Measurements from ENCODE around the gene ADCYAP1R1.

Gene ADCYAP1R1

GRCh38 chr7:31095286-31096197 is 43.4 kb downstream of the ADCYAP1R1 start:
- no peak for TF ChIP-seq POLR2A (IDR thresholded peaks at IDR 0.05; ENCODE audit: low read length)
- TF ChIP-seq GATA1 (IDR thresholded peaks at IDR 0.05; ENCODE audit: low read depth, low read length) = no peak
- DNase-seq = no peak

- TF ChIP-seq GATA1 (IDR thresholded peaks at IDR 0.05; ENCODE audit: low read depth, low read length) (no peak), POLR2A (IDR thresholded peaks at IDR 0.05; ENCODE audit: low read length) (no peak)
- no peak for DNase-seq
Measured at GRCh38 chr7:31096198-31096876, 44.2 kb downstream of the ADCYAP1R1 start.

GRCh38 chr7:31096877-31097258 is 44.8 kb downstream of the ADCYAP1R1 start:
- no peak for DNase-seq
- TF ChIP-seq POLR2A (IDR thresholded peaks at IDR 0.05; ENCODE audit: low read length) = no peak
- no peak for TF ChIP-seq GATA1 (IDR thresholded peaks at IDR 0.05; ENCODE audit: low read depth, low read length)

GRCh38 chr7:31098642-31099360 is 46.7 kb downstream of the ADCYAP1R1 start:
- TF ChIP-seq GATA1 (IDR thresholded peaks at IDR 0.05; ENCODE audit: low read depth, low read length) = no peak
- no peak for TF ChIP-seq POLR2A (IDR thresholded peaks at IDR 0.05; ENCODE audit: low read length)
- DNase-seq = no peak

- DNase-seq = no peak
- TF ChIP-seq GATA1 (IDR thresholded peaks at IDR 0.05; ENCODE audit: low read depth, low read length) (no peak), POLR2A (IDR thresholded peaks at IDR 0.05; ENCODE audit: low read length) (no peak)
Measured at GRCh38 chr7:31099451-31100444, 47.6 kb downstream of the ADCYAP1R1 start.

- no peak for DNase-seq
Measured at GRCh38 chr7:31100445-31100844, 48.3 kb downstream of the ADCYAP1R1 start.

DNA sequence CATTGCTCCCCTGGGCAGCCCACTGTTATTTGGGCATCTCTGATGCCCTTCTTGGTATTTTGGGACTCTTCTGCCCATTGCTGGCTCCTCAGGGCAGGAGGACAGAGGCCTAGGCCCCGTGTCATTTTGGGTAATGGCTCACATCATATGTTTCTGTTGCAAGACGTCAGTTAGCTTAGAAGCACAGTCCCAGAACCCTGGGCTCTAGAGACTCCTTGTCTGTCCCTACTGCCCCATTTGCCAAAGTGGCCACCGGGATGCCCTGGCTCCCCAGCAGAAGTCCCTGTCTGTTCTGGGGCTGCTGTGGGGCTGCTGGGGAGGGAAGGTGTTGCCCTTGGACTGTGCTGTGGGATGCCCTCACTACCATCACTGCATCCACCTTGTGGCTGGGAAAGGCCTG is 48.8 kb downstream of the ADCYAP1R1 start:
- DNase-seq = no peak
- TF ChIP-seq POLR2A (IDR thresholded peaks at IDR 0.05; ENCODE audit: low read length) = no peak
- TF ChIP-seq GATA1 (IDR thresholded peaks at IDR 0.05; ENCODE audit: low read depth, low read length) = no peak

More at GRCh38 chr7:31100445-31100844, 48.3 kb downstream of the ADCYAP1R1 start:
- TF ChIP-seq GATA1 (IDR thresholded peaks at IDR 0.05; ENCODE audit: low read depth, low read length) = no peak
- no peak for TF ChIP-seq POLR2A (IDR thresholded peaks at IDR 0.05; ENCODE audit: low read length)

DNA sequence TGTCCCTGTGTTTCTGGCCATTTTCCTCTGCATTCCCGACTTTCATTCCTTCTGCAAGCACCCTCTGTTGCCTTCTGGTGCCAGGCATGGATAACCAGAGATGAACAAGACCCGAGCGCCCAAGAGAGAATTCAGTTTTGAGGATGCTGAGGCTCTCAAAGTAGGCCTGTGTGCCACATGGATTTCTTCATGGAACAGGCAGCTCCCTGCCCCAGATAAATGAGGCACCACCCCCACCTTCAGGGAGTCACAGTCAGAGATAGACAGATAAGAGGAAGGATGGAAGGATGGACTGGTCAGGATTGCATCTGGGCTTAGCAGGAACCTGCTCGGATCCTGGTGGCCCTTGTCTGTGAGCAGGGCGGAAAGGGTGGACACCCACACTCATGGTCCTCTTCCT is 49.4 kb downstream of the ADCYAP1R1 start:
- no peak for DNase-seq
- TF ChIP-seq GATA1 (IDR thresholded peaks at IDR 0.05; ENCODE audit: low read depth, low read length) (no peak), POLR2A (IDR thresholded peaks at IDR 0.05; ENCODE audit: low read length) (no peak)

- DNase-seq = no peak
Measured at GRCh38 chr7:31102151-31102972, 50.3 kb downstream of the ADCYAP1R1 start.

GRCh38 chr7:31102973-31103850 is 51.1 kb downstream of the ADCYAP1R1 start:
- no peak for TF ChIP-seq GATA1 (IDR thresholded peaks at IDR 0.05; ENCODE audit: low read depth, low read length)
- no peak for DNase-seq

More at GRCh38 chr7:31102151-31102972, 50.3 kb downstream of the ADCYAP1R1 start:
- TF ChIP-seq POLR2A (IDR thresholded peaks at IDR 0.05; ENCODE audit: low read length) (no peak), GATA1 (IDR thresholded peaks at IDR 0.05; ENCODE audit: low read depth, low read length) (no peak)

All from erythroblast (primary cell).